HG03135 (cell line): ENCODE measurements around the gene CMTM1.

Source experiments
- ATAC-seq: cut with Tn5 transposase; IDR thresholded peaks from one replicate; pipeline ENCODE4 v1.9.1; 2021; ENCODE audit warnings: mild to moderate bottlenecking, moderate library complexity; ENCODE audit not compliant: unreplicated experiment

The CMTM1 gene, protein sequence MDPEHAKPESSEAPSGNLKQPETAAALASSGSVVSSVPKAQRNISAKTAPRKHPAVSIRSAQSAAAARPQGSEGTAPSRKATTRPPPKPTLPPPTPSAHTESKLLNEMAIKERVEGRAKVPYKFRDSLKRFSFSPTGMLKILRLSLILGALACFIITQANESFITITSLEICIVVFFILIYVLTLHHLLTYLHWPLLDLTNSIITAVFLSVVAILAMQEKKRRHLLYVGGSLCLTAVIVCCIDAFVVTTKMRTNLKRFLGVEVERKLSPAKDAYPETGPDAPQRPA

DNA sequence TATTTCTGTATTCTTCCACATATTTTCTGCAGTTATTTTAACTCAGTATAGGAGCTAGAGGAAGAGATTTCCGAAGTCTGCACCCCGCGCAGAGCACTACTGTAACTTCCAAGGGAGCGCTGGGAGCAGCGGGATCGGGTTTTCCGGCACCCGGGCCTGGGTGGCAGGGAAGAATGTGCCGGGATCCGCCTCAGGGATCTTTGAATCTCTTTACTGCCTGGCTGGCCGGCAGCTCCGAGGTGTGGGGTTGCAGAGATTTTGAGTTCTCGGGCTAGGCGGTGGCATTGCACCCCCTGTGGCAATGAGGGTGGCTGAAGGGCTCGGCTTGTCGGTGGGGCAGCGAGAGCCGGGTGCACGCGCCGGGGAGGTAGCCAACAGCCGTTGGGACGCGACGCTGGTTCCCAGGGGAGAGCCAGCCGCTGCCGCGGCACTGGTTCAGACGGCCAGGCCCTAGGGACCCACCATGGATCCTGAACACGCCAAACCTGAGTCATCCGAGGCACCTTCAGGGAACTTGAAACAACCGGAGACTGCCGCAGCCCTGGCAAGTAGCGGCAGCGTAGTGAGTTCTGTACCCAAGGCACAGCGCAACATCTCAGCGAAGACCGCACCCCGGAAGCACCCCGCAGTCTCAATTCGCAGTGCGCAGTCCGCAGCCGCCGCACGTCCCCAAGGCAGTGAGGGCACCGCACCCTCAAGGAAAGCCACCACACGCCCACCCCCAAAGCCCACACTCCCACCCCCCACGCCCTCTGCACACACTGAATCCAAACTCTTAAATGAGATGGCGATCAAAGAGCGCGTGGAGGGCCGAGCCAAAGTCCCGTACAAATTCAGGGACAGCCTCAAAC, at the start of gene CMTM1:
Gene CMTM1, plus strand, starts transcription at position 389 of the 851 bp plus-strand sequence. Its CDS starts 75 bp downstream, at position 464.
- no peak for ATAC-seq

GRCh38 chr16:66516509-66516807, 49.8 kb upstream of the CMTM1 start:
- ATAC-seq, result no peak

DNA sequence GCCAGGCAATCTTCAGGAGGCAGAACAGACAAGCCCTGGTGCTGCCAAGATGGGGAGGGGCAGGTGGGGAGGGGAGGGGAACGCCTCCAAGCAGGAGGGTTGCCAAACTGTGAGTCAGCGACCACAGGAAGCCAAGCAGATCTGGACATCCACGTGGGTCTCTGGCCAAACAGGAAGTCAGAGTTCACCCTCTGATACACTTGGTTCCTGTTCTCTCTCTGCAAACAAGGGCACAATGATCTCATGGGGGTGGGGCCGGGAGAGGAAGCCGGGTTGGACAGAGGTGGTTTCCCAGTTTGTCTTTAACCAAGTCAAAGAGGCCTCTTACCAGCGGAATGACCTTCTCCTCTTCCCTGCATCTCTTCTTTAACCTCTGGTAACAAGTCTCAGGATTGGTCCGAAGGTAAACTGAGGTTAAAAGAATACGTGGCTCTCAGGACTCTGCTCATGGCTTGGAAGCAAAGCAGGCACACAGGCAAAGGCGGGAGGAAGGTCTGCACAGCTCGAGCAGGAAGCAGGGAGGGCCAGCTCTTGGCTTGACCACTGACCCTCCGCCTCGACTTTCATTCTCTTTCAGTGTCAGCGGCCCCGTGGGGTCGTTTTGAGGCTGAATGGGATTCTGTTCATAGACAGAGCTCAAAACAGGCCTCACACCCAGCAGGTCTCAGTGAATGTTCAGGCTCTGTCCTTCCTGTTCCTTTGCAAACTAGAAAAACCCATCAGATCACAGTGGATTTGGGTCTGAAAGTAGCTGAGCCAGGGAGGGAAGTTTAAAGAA, 49.2 kb upstream of the CMTM1 start:
- ATAC-seq, result peak; percentile 94

DNA sequence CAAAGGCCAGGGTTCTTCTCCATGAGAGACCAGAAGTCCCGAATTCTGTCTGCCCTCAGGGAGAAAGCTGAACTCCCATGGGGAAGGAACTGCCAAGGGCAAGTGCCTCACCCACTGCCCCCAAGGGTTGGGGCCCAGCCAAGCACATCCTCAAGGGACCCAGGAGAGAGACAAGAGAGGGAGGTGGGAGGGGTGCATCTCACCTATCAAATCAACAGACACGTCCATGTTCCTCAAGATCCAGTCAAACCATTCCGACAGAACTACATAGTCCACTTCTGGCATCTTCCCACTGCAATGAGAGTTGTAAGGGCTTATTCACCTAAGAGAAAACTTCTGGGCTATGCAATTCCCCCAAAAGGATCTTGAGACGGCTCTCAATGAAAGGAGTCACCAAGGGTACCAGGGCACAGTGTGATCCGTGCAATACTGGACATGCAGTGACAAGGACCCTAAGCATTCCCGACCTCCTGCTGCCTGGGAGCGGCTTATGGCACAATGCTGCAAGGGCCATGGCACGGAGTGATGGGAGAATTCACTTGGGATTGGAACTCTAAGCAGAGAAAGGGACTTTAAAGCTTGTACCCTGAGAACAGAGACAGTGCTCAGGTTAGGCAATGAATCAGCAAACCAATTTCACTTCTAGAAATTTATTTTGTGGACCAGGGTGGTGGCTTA, 48.5 kb upstream of the CMTM1 start:
- no peak for ATAC-seq

GRCh38 chr16:66519482-66520373, 46.5 kb upstream of the CMTM1 start:
- no peak for ATAC-seq

- no peak for ATAC-seq
These were observed 45.7 kb upstream of the CMTM1 start for GRCh38 chr16:66520406-66521170.

- no peak for ATAC-seq
These were observed 45.0 kb upstream of the CMTM1 start for GRCh38 chr16:66521252-66521713.

DNA sequence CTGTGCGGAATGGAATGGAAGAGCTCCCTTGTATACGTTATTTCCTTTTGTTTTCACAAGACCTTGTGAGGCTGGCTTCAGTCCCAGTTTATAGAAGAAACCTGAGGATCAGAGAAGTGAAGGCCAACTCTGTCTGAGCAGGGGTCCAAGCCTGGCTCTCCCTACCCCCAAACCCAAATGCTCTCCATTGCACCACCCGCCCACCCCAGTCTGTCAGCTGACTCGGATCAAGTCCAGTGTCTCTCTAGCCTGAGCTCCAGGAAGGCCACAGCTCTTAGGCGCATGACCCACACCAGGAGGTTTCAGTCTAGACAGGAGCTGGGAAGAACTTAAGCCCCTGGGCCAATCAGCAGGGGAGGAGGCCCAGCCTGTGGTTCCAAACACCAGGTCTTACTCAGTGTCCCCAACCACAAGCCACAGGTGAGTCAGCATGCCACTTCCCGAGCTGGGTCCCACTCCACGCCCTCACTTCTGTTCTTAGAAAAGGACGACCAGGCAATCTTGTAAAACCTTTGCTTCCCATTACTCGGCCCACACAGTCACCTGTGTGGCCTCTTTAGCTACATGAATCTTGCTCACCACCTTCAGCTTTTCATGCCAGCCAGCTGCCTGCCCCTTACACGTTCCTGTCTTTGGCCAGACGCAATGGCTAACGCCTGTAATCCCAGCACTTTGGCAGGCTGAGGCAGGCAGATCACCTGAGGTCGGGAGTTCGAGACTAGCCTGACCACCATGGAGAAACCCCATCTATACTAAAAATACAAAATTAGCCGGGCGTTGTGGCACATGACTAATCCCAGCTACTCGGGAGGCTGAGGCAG, 44.1 kb upstream of the CMTM1 start:
- ATAC-seq, result peak; percentile 38

- no peak for ATAC-seq
These were observed 43.2 kb upstream of the CMTM1 start for GRCh38 chr16:66522816-66523590.

DNA sequence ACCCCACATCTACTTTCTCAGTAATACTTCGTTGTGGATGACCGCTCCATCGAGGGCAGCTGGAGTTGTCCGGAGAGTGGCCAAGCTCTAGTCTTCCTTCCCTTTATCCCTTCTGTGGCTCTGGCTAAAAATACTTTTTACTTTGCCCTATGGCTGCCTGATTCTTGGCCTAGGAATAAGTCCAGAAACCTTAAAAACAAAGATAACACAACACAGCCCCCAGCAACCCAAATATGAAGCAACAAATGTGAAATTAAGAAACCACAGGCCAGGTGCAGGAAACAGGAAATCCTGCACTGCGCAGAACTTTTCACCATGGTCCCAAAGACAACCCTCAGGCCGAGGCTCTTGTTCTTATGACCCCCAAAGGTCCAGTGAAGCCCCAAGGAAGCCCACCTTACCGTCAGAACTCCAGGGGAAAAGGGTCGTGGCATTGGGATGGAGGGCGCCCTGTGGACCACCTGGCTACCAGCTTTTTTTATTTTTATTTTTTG, 42.3 kb upstream of the CMTM1 start:
- peak; percentile 49 for ATAC-seq

GRCh38 chr16:66524601-66525164, 41.6 kb upstream of the CMTM1 start:
- peak; percentile 58 for ATAC-seq

GRCh38 chr16:66525396-66526180, 40.7 kb upstream of the CMTM1 start:
- no peak for ATAC-seq

- ATAC-seq, result no peak
These were observed 37.9 kb upstream of the CMTM1 start for GRCh38 chr16:66528294-66528693.

DNA sequence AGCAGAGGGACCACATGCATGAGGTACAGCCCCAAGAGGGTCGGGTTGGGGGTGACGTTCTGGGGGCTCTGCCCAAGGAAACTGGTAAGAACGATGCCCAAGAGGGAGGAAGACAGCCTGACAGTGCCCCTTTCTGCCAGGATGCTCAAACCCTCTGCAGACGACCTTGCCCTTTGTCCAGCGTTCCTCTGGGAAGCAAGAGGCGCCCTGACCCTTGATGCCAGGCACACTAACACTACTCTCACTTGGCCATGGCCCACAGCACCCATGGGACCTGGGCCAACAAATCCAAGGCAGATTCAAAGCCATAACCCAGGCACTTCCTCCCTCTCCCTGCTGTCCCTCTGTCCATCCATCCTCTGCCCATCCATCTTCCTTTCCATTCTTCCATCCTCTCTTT, 36.8 kb upstream of the CMTM1 start:
- ATAC-seq, result no peak

DNA sequence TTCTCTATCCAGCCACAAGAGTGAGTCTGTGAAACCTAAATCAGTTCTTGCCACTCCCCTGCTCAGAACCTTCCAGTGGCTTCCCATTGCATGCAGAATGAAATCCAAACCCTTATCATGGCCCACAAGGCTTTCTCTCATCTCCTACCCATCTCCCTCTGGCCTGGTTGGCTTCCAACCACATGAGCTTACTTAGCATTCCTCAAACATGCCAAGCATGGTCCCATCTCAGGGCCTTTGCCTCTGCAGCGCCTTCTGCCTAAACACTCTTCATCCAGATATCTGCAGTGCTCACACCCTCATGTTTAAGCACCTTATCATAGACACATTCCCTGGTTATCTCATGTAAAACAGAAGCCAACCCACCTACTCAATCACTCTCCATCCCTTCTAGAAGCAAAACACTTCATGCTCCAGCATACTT, 31.9 kb upstream of the CMTM1 start:
- ATAC-seq, result no peak

DNA sequence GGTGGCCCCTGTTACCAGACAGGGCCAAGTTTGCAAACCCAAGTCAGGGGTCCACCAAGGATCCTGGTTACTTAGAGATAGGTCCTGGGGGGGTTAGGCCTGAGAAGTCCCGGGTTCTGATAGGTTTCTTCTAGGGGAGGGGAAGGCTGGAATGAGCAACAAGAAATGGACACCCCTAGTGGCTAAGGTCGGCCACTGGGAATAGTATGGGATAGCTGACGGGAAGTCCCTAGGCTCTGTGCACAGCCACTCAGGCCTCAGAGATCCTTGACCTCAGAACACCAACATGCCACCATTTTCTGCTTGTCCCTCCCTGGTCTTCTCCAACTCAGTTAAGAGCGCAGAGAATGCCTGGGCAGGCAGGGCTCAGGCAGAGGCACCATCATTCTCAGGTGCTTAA, 29.7 kb upstream of the CMTM1 start:
- ATAC-seq, result no peak
